Measurements from ENCODE around the gene FIGN.
A peak's percentile ranks its signal among the peaks of the same experiment; 100 is the strongest.

FIGN gene

DNA sequence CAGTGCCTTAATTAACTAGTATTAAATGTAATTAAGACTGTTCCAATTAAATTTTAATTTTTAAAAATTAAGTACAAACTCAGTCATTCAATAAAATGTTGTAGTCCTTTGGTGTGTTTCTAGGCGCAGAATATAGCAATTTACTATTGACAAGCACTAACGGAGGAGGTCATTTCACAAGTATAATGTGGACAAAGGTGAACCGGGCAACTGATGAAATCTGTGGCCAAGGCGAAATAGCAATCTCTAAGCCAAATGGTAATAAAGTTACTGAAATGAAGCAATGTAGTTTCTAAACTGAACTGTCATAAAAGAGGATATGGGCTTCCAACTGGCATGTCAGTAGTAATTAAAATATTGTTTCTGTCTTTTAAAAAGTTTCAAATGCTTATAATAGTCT, 27.5 kb downstream of the FIGN start:
- no peaks in the 10 kb centered on the region for H3K36me3 ChIP-seq (ENCODE audit: control insufficient read depth, insufficient read depth, low read length)
- no peak overlapping the region for H3K9ac ChIP-seq (ENCODE audit: low read length)
- no peaks in the 10 kb centered on the region for H3K27me3 ChIP-seq (ENCODE audit: control insufficient read depth, insufficient read depth, low read length)
- no peaks in the 10 kb centered on the region for H3K9me3 ChIP-seq (ENCODE audit: control insufficient read depth, insufficient read depth, low read depth, low read length)
- H3K27ac ChIP-seq (ENCODE audit: low read depth, low read length): no peak overlapping the region
- peaks cover 5% of the 10 kb centered on the region; the same call in 1 of the 2 replicates for H3K4me1 ChIP-seq (ENCODE audit: control insufficient read depth, insufficient read depth, low read length)
- no peak overlapping the region for H3K4me3 ChIP-seq (ENCODE audit: low read depth, low read length)

- Histone ChIP-seq H3K27me3 (ENCODE audit: control insufficient read depth, insufficient read depth, low read length) (no peaks in the 10 kb centered on the region), H3K4me3 (ENCODE audit: low read depth, low read length) (no peak overlapping the region), H3K9ac (ENCODE audit: low read length) (no peak overlapping the region), H3K9me3 (ENCODE audit: control insufficient read depth, insufficient read depth, low read depth, low read length) (no peaks in the 10 kb centered on the region), H3K4me1 (ENCODE audit: control insufficient read depth, insufficient read depth, low read length) (peaks cover 43% of the 10 kb centered on the region), H3K36me3 (ENCODE audit: control insufficient read depth, insufficient read depth, low read length) (no peaks in the 10 kb centered on the region), H3K27ac (ENCODE audit: low read depth, low read length) (no peak overlapping the region; the same call in 1 of the 2 replicates)
These were observed 32.4 kb downstream of the FIGN start for GRCh38 chr2:163703386-163703785.

- Histone ChIP-seq H3K27me3 (ENCODE audit: control insufficient read depth, insufficient read depth, low read length) (no peaks in the 10 kb centered on the region), H3K9ac (ENCODE audit: low read length) (no peak overlapping the region), H3K36me3 (ENCODE audit: control insufficient read depth, insufficient read depth, low read length) (no peaks in the 10 kb centered on the region), H3K4me3 (ENCODE audit: low read depth, low read length) (no peak overlapping the region), H3K27ac (ENCODE audit: low read depth, low read length) (no peak overlapping the region), H3K9me3 (ENCODE audit: control insufficient read depth, insufficient read depth, low read depth, low read length) (no peaks in the 10 kb centered on the region), H3K4me1 (ENCODE audit: control insufficient read depth, insufficient read depth, low read length) (peaks cover 56% of the 10 kb centered on the region)
These were observed 34.2 kb downstream of the FIGN start for GRCh38 chr2:163701399-163702195.

GRCh38 chr2:163698857-163699256, 37.0 kb downstream of the FIGN start:
- Histone ChIP-seq H3K27ac (ENCODE audit: low read depth, low read length) (peak overlapping the region; percentile 61), H3K9me3 (ENCODE audit: control insufficient read depth, insufficient read depth, low read depth, low read length) (no peaks in the 10 kb centered on the region), H3K27me3 (ENCODE audit: control insufficient read depth, insufficient read depth, low read length) (no peaks in the 10 kb centered on the region), H3K9ac (ENCODE audit: low read length) (no peak overlapping the region), H3K36me3 (ENCODE audit: control insufficient read depth, insufficient read depth, low read length) (no peaks in the 10 kb centered on the region), H3K4me3 (ENCODE audit: low read depth, low read length) (peak overlapping the region; percentile 28), H3K4me1 (ENCODE audit: control insufficient read depth, insufficient read depth, low read length) (peaks cover 56% of the 10 kb centered on the region)

- Histone ChIP-seq H3K4me3 (ENCODE audit: low read depth, low read length) (peak overlapping the region; percentile 28), H3K27me3 (ENCODE audit: control insufficient read depth, insufficient read depth, low read length) (no peaks in the 10 kb centered on the region), H3K36me3 (ENCODE audit: control insufficient read depth, insufficient read depth, low read length) (no peaks in the 10 kb centered on the region), H3K4me1 (ENCODE audit: control insufficient read depth, insufficient read depth, low read length) (peaks cover 51% of the 10 kb centered on the region), H3K27ac (ENCODE audit: low read depth, low read length) (peak overlapping the region; percentile 61), H3K9me3 (ENCODE audit: control insufficient read depth, insufficient read depth, low read depth, low read length) (no peaks in the 10 kb centered on the region), H3K9ac (ENCODE audit: low read length) (no peak overlapping the region)
These were observed 37.8 kb downstream of the FIGN start for GRCh38 chr2:163697846-163698637.

DNA sequence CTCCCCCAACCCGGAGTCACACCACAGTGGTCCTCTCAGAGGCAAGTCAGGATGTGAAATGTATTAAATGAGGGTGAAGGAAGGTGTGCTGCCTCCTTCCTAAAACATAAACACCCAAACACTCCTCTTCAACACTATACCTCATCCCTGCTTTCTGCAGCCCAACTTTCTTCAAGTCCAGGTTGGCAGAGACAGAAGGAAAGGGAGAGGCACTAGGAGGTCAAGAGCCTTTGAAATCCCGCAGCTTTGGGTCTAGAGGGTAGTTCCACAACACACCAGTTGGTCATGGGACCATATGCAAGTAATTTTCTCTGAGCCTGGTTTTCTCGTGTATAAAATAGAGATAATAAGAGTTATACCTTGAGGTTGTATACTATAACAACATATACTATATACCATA, 38.4 kb downstream of the FIGN start:
- Histone ChIP-seq H3K27me3 (ENCODE audit: control insufficient read depth, insufficient read depth, low read length) (no peaks in the 10 kb centered on the region), H3K9ac (ENCODE audit: low read length) (no peak overlapping the region), H3K4me1 (ENCODE audit: control insufficient read depth, insufficient read depth, low read length) (peaks cover 54% of the 10 kb centered on the region), H3K4me3 (ENCODE audit: low read depth, low read length) (no peak overlapping the region), H3K27ac (ENCODE audit: low read depth, low read length) (no peak overlapping the region), H3K9me3 (ENCODE audit: control insufficient read depth, insufficient read depth, low read depth, low read length) (no peaks in the 10 kb centered on the region), H3K36me3 (ENCODE audit: control insufficient read depth, insufficient read depth, low read length) (no peaks in the 10 kb centered on the region)

DNA sequence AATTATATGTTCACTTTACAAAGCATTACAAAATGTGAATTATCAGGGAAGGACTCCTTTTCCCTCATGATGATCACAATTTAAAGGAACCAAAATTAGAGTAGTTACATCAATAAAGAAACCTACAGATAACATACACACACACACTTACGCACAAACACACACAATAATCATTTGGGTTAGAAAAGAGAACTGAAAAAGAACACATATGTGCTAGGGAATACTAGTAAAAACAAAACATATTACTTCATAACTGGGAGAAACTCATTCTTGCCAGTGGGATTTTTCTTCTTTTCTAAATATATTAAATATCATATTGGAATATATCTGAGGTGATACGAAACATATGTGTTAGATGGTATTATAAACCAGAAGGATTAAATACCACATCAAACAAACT, 42.3 kb downstream of the FIGN start:
- no peaks in the 10 kb centered on the region for H3K27me3 ChIP-seq (ENCODE audit: control insufficient read depth, insufficient read depth, low read length)
- H3K9me3 ChIP-seq (ENCODE audit: control insufficient read depth, insufficient read depth, low read depth, low read length): no peaks in the 10 kb centered on the region
- H3K4me1 ChIP-seq (ENCODE audit: control insufficient read depth, insufficient read depth, low read length): peaks cover 21% of the 10 kb centered on the region
- no peak overlapping the region for H3K4me3 ChIP-seq (ENCODE audit: low read depth, low read length)
- H3K36me3 ChIP-seq (ENCODE audit: control insufficient read depth, insufficient read depth, low read length): no peaks in the 10 kb centered on the region
- H3K9ac ChIP-seq (ENCODE audit: low read length): no peak overlapping the region
- no peak overlapping the region for H3K27ac ChIP-seq (ENCODE audit: low read depth, low read length)

GRCh38 chr2:163692611-163693482, 43.0 kb downstream of the FIGN start:
- H3K36me3 ChIP-seq (ENCODE audit: control insufficient read depth, insufficient read depth, low read length): no peaks in the 10 kb centered on the region
- H3K4me1 ChIP-seq (ENCODE audit: control insufficient read depth, insufficient read depth, low read length): peaks cover 15% of the 10 kb centered on the region
- H3K27me3 ChIP-seq (ENCODE audit: control insufficient read depth, insufficient read depth, low read length): no peaks in the 10 kb centered on the region
- no peak overlapping the region for H3K4me3 ChIP-seq (ENCODE audit: low read depth, low read length)
- no peak overlapping the region for H3K27ac ChIP-seq (ENCODE audit: low read depth, low read length)
- H3K9me3 ChIP-seq (ENCODE audit: control insufficient read depth, insufficient read depth, low read depth, low read length): no peaks in the 10 kb centered on the region
- H3K9ac ChIP-seq (ENCODE audit: low read length): no peak overlapping the region

- no peaks in the 10 kb centered on the region for H3K27me3 ChIP-seq (ENCODE audit: control insufficient read depth, insufficient read depth, low read length)
- no peak overlapping the region for H3K9ac ChIP-seq (ENCODE audit: low read length)
- peaks cover 7% of the 10 kb centered on the region for H3K4me1 ChIP-seq (ENCODE audit: control insufficient read depth, insufficient read depth, low read length)
- H3K27ac ChIP-seq (ENCODE audit: low read depth, low read length): no peak overlapping the region
- H3K36me3 ChIP-seq (ENCODE audit: control insufficient read depth, insufficient read depth, low read length): no peaks in the 10 kb centered on the region
- no peaks in the 10 kb centered on the region for H3K9me3 ChIP-seq (ENCODE audit: control insufficient read depth, insufficient read depth, low read depth, low read length)
- no peak overlapping the region for H3K4me3 ChIP-seq (ENCODE audit: low read depth, low read length)
These were observed 43.7 kb downstream of the FIGN start for GRCh38 chr2:163692081-163692480.

DNA sequence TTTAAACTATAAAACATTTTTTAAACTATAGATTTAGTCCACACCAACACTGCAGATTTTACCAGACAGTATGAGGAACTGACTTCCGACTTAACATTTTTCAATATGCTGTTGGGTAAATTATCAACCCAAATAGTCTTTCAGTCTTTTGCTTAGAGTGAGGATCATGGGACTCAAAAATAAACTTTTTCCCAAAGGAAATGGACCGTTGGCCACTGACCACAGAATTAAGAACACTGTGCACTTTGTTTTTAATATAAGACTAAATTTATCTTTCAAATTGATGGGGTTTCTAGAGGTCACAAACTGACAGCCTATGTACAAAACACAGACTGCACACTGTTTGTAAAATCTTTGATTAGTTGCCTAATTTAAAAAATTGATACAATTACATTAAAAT, 44.9 kb downstream of the FIGN start:
- no peaks in the 10 kb centered on the region for H3K9me3 ChIP-seq (ENCODE audit: control insufficient read depth, insufficient read depth, low read depth, low read length)
- H3K36me3 ChIP-seq (ENCODE audit: control insufficient read depth, insufficient read depth, low read length): no peaks in the 10 kb centered on the region
- no peak overlapping the region for H3K9ac ChIP-seq (ENCODE audit: low read length)
- H3K27me3 ChIP-seq (ENCODE audit: control insufficient read depth, insufficient read depth, low read length): no peaks in the 10 kb centered on the region
- no peak overlapping the region for H3K4me3 ChIP-seq (ENCODE audit: low read depth, low read length)
- no peak overlapping the region for H3K27ac ChIP-seq (ENCODE audit: low read depth, low read length)
- H3K4me1 ChIP-seq (ENCODE audit: control insufficient read depth, insufficient read depth, low read length): peaks cover 7% of the 10 kb centered on the region

Measured in HUES6 (cell line).